Stimulated activated CD8-positive, alpha-beta memory T cell treated with anti-CD3 and anti-CD28 coated beads, Interleukin-15, amount 100 ng/mL, for 24 hours (primary cell): ENCODE measurements around the gene SUSD4.

Experiments
- DNase-seq: peaks from one replicate; pipeline ENCODE4 v3.0.0-alpha.2; 2020; ENCODE audit warnings: low read depth

SUSD4 gene

GRCh38 chr1:223230161-223230881, 133.7 kb downstream of the SUSD4 start:
- DNase-seq = no peak

- no peak for DNase-seq
Measured at GRCh38 chr1:223229756-223230155, 134.2 kb downstream of the SUSD4 start.

GRCh38 chr1:223228931-223229528, 134.9 kb downstream of the SUSD4 start:
- no peak for DNase-seq

GRCh38 chr1:223228201-223228600, 135.8 kb downstream of the SUSD4 start:
- no peak for DNase-seq

- DNase-seq = no peak
Measured at GRCh38 chr1:223227486-223228196, 136.3 kb downstream of the SUSD4 start.

GRCh38 chr1:223227031-223227430, 136.9 kb downstream of the SUSD4 start:
- DNase-seq = no peak

GRCh38 chr1:223226271-223226670, 137.7 kb downstream of the SUSD4 start:
- DNase-seq = no peak

- no peak for DNase-seq
Measured at GRCh38 chr1:223225481-223225880, 138.5 kb downstream of the SUSD4 start.

GRCh38 chr1:223225061-223225460, 138.9 kb downstream of the SUSD4 start:
- DNase-seq = no peak

- no peak for DNase-seq
Measured at GRCh38 chr1:223224465-223224864, 139.5 kb downstream of the SUSD4 start.

- DNase-seq = no peak
Measured at GRCh38 chr1:223223091-223223995, 140.6 kb downstream of the SUSD4 start.

- no peak for DNase-seq
Measured at GRCh38 chr1:223222377-223222776, 141.6 kb downstream of the SUSD4 start.

- DNase-seq = no peak
Measured at GRCh38 chr1:223221686-223222085, 142.3 kb downstream of the SUSD4 start.

GRCh38 chr1:223219846-223220610, 143.9 kb downstream of the SUSD4 start:
- DNase-seq = no peak

- DNase-seq = no peak
Measured at GRCh38 chr1:223219318-223219635, 144.7 kb downstream of the SUSD4 start.

GRCh38 chr1:223217781-223218180, 146.2 kb downstream of the SUSD4 start:
- no peak for DNase-seq

- DNase-seq = no peak
Measured at GRCh38 chr1:223216531-223217205, 147.3 kb downstream of the SUSD4 start.

- no peak for DNase-seq
Measured at GRCh38 chr1:223216074-223216473, 147.9 kb downstream of the SUSD4 start.

GRCh38 chr1:223215026-223215425, 148.9 kb downstream of the SUSD4 start:
- no peak for DNase-seq

GRCh38 chr1:223214261-223214807, 149.6 kb downstream of the SUSD4 start:
- DNase-seq = no peak

- DNase-seq = no peak
Measured at GRCh38 chr1:223212441-223212840, 151.5 kb downstream of the SUSD4 start.
